HG03575 (cell line): ENCODE data around the gene UCK1.
"Not testable (repeated sequence)": the region's sequence is repeated elsewhere in the genome, so short reads cannot be mapped to it uniquely, and the experiment has no call there.

Source experiments
- ATAC-seq: cut with Tn5 transposase; IDR thresholded peaks from one replicate; pipeline ENCODE4 v1.9.1; 2021; ENCODE audit not compliant: unreplicated experiment, insufficient number of reproducible peaks, low FRiP score; ENCODE audit errors: extremely low read depth

UCK1 gene

DNA sequence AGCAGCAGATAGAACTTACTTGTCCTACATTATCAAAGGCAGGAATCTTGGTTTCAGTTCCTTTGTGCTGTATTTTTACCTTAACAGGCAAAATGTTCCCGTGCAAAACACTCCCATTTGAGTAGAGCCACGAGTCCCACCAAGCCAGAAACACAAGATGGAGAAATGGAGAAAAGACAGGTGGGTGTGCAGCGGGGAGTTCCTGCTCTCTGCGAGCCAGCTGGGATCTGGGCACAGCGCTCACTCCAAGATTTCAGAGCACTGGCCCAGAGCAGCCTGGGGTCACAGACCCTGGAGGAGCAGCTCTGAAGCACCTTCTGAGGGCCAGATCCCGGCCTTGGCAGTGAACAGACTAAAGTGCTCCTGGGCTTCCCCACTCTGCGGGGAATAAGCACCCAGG is 2.9 kb downstream of the UCK1 start:
- ATAC-seq: no peak

DNA sequence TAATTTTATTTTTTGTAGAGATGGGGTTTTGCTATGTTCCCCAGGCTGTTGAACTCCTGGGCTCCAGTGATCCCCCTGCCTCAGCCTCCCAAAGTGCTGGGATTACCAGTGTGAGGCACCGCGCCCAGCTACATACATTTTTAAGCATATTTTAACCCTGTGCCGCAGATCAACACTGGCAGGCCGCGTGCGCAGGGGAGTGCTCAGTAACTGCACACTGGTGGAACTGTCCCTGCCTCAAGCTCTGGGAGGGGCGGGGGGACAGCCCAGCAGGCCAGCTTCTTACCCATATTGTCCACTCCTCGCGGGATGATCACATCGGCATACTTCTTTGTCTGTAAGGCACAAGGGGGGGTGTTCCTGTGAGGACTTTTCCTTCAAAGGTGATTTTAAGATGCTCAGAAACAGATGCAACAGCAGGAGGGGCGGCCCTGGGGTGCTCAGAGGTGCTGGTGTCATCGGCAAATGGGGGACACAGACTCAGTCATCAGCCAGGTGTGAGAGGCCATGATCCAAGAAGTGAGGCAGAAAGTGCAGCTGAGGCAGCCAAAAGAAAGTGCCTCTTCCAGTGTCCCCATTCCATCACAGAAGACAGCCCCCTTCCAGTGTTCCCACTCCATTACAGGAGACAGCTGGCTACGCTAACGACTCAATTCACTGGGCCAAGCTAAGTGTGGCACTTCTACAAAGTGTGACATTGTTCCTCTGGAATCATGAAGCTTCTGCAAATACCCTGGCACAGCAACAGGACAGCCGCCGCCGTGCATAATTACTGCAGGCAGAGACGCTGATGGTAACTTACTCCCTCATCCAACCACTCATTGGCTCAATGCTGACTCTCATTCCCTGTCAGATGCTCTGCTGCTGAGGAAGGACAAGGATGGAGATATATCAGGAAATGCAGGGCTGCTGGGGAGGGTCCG is 5.2 kb downstream of the UCK1 start:
- no peak for ATAC-seq

DNA sequence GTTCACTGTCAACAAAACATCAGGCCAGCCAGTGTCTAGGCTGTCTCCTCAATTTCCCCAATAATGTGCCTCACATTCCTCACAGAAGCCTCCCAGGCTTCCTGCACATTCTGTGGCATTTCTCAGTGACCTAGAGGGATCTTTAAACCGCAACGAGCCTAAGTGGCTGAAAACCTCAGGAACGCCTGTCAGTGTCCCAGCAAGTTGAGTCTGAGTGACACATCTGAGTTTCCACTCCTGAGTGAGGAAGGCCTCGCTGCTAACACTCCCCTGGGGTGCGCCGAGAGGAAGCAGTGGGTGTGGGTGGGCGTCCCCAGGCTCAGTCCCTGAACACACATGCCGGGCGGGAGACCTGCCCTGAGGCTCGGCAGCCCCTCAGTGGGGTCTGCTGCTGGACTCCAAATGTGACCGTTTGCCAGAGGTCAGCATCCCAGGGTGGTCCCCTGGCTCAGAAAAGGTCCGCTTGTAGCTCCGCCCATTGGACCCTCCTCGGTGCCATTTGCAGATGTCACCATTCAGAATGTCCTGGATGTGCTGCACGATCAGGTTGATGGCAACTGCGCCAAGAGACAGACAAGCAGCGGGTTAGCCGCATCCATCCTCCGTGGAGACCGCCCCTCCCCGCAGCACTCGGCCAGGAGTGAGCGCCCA is 6.3 kb downstream of the UCK1 start:
- ATAC-seq: no peak

DNA sequence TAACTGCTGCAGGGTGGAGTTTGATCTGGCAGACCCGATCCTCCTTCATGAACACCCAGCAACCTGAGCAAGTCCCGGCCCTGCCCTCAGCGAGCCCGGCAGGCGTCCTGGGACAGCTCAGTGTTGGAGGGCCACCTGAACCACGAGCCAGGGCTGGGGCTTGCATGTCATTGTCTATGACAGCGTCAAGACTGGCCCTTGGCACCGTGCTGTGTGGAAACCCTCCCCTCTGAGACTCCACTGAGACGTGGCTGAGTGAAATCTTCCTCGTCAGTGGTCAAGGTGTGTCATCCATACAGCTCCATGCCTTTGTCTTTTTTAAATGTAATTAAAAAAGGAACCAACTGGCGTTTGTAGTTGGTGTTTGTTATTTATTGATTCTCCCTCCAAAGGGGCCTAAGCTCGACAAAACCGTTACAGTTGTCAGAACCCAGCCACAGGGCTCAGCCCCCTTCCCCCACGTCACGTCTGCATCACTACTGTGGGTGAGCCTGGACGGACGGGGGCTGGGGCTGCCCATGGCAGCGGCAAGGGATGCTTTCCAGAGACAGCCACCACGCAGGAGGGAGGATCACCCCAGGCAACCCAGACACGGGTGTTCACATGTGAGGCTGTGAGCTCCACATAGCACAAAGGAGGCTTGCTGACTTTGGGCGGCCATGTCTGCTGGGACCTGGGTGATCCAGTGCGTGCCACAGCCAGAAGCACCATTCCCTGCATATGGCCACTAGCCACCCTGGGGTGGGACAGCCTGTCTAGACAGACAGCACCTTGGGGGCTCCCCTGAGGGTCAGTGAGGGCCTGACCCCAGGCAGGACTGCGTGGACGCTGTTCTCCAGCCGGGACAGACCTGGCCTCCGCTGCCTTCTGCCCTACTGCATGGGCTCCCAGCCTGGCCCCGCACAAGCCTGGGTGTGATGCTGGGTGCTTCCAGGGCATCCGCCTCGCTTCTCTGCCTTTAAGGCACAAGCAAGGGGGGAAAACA is 7.3 kb downstream of the UCK1 start:
- no peak for ATAC-seq

DNA sequence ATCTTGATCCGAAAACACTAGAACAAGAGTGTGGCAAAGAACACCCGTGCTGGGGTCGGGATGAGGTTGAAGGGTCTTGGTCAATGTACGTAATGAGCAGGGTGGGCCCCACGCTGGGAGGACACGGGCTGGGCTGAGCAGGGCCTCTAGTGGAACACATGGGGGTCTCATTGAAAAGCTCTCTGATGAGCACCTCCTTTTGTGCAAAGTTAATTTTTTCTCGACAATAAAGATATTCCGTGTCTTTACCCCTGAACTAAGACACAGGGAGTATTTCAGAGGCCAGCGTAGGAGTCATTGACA is 8.0 kb downstream of the UCK1 start:
- ATAC-seq: no peak

DNA sequence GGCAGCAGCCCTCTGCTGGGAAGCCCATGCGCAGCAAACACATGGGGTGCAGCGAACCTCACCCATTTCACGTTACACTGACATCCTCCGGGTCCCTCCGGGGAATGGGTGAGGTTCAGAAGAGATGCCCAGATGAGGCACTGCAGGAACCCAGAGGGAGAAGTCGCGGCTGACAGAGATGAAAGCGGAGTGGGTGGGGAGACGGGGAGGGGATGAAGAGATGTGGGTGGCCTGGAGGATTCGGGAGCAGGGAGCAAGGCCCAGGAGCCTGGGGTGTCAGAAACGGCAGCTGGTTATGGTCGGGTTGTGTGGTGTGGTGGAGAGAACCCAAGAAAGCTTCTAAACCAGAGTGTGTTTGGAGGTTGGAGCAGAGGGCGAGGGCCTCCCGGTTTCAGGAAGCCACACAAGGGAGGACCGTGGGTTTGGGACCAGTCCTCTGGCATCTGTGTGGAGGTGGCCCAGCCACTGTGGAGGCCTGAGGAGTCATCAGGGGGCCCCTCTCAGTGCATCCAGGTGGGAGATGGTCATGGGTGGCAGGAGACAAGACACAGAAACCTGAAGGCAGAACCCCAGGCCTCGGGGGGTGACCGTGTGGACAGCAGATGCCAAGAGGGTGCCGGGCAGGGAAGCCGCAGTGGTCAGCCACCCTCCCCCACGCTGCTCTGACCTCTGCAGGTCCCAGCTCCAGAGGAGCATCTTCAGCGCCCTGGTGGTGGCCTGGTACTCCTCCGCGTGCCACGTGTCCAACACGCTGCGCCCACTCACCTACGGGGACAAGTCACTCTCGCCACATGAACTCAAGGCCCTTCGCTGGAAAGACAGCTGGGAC is 8.6 kb downstream of the UCK1 start:
- no peak for ATAC-seq

DNA sequence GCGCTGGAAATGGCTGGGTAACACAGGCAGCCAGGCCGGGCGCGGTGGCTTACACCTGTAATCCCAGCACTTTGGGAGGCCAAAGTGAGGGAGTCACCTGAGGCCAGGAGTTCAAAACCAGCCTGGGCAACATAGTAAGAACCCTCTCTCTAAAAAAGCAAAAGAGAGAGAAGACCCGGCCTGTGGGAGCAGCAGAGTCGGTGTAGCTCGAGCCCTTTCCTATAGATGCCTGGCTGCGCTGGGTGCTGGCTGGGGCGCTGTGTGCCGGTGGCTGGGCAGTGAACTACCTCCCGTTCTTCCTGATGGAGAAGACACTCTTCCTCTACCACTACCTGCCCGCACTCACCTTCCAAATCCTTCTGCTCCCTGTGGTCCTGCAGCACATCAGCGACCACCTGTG is 9.2 kb downstream of the UCK1 start:
- no peak for ATAC-seq

DNA sequence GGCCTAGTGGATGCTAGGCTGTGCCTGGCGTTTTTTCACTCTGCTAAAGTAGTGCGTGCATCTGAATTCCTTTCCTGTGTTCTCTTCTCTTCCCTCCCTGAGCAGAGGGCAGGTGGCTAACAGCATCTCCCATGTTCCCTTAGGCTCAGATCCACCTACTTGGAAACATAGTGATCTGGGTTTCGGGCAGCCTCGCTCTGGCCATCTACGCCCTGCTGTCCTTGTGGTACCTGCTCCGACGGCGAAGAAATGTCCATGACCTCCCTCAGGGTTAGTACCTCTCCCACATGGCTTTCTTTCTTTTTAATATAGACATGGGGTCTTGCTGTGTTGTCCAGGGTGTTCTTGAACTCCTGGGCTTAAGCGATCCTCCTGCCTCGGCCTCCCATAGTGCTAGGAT is 9.9 kb downstream of the UCK1 start:
- no peak for ATAC-seq

DNA sequence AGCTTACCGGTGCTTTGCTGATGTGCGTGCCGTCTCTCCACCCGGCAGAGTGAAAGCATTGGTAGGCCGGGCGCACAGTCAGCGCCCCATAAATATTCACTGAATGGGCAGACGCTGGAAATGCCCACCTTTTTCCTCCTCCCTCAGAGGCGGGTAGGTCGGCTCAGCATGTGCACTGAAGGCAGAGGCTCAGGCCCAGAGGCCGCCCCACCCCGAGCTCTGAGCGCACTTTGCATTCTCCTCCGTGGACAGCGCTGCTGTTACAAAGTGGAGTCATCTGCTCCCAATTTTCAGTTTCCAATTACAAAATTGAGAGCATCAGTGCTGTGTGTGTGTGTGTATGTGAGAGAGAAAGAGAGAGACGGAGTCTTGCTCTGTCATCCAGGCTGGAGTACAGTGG is 10.6 kb downstream of the UCK1 start:
- ATAC-seq: no peak

DNA sequence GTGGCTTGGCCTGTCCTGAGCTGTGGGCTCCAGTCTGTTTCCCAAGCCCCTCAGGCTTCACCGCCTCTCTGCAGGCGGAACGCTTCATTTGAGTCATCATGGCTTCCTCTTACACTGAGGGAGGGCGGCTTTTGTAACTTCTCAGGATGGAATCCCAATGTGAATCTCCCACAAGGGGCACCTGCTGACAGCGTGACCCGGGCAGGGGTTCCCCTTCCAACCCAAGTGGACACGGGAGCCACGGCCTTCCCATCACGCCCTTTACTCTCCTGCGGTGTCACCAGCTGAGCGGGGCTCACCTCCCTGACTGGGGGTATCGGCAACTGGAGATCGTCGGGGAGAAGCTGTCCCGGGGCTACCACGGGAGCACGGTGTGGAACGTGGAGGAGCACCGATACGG is 12.5 kb downstream of the UCK1 start:
- no peak for ATAC-seq

DNA sequence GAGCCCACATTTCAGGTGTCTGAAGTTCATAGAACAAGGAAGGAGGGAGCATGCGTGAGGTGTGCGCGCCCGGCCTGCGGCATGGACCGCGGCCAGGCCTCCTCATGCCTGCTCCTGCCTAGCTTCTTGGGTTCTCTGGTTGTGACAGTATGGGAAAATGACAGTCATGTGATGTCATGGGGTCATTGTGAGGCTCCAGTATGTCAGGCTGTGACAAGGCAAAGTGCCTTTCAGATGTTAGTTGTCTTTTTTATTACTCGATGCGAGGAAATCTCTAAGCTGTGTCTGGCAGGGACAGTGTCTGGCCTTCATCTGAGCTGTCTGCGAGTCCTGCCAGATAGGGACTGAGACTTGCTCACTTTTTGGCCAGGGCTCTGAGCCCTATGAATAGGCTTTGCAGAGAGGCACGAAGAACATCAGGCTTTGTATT is 13.3 kb downstream of the UCK1 start:
- ATAC-seq: no peak

DNA sequence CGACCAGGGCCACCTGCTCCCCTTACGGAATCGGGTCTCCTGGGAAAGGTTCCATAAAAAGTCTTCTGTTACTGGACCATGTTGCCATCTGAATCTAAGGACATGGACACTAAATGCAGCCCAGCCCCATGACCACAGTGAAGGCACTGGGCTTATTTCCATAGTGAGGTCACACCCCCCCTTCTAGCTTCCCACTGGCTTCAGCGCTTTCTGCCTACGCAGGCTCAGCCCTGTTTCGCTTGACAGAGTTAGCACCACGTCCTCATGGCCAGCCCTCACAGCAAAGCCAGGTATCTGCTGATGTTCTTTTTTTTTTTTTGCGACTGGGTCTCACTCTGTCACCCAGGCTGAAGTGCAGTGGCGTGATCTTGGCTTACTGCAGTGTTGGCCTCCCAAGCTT is 14.1 kb downstream of the UCK1 start:
- ATAC-seq: no peak

DNA sequence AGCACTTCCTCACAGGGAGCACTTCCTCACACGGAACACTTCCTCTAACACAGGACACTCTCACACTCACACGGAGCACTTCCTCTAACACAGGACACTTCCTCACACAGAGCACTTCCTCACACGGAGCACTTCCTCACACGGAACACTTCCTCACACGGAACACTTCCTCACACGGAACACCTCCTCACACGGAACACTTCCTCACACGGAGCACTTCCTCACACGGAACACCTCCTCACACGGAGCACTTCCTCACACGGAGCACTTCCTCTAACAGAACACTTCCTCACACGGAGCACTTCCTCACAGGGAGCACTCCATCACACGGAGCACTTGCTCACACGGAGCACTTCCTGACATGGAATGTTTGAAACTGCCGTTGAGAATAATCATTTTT is 15.0 kb downstream of the UCK1 start:
- ATAC-seq: no peak

DNA sequence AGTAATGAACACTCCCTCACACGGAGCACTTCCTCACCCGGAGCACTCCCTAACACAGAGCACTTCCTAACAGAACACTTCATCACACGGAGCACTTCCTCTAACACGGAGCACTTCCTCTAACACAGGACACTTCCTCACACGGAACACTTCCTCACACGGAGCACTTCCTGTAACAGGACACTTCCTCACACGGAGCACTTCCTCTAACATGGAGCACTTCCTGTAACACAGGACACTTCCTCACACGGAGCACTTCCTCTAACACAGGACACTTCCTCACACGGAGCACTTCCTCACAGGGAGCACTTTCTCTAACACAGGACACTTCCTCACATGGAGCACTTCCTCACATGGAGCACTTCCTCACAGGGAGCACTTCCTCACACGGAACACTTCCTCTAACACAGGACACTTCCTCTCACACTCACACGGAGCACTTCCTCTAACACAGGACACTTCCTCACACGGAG is 15.5 kb downstream of the UCK1 start:
- ATAC-seq: not testable (repeated sequence)

DNA sequence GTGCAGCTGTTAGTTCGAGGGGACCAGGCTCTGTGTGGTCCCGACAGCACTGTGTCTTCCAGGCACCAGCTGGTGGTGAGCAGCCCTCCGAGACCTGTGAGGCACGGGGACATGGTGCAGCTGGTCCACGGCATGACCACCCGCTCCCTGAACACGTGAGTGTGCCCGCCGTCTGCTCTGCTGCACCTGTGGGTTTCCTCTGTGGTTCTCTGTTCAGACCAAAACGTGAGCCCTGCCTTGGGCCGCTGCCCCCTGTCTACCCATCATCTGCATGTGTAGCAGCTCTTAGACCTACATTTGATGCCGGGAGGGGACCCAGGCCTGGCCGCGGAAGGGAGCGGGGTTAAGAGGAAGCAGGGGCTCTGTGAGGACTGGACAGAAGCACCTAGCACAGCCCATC is 17.9 kb downstream of the UCK1 start:
- ATAC-seq: no peak

DNA sequence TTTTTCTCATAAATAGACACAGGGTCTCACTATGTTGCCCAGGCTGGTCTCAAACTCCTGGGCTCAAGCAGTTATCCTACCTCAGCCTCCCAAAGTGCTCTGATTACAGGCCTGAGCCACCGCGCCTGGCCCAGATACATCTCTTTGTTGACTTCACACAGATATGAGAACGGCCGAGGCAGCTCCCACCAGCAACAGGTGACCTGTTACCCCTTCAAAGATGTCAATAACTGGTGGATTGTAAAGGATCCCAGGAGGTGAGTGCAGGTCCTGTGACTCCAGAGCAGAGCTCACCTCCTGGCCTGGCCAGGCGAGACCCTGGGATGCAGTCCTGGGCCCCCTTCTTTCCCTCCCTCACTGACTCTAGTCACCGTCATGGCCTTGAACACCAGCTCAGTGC is 19.2 kb downstream of the UCK1 start:
- no peak for ATAC-seq

DNA sequence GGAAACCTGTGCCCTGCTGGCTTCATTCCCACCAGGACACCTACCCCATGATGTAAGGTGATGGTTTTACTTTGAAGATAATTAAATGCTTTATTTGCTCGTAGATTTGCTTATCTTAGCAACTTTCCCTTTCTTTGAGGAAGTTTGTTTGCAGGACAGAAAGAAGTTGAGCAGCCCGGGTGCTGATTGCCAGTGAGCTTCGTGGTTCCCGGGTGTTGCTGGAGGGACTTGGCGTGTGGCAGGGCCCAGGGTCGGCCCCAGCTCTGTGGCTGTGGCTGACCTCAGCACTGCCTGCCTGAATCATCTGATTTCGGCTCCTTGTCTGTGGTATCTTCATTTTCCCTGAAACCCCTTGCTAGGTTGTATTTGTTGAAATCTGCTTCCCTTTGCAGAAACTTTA is 19.6 kb downstream of the UCK1 start:
- no peak for ATAC-seq

DNA sequence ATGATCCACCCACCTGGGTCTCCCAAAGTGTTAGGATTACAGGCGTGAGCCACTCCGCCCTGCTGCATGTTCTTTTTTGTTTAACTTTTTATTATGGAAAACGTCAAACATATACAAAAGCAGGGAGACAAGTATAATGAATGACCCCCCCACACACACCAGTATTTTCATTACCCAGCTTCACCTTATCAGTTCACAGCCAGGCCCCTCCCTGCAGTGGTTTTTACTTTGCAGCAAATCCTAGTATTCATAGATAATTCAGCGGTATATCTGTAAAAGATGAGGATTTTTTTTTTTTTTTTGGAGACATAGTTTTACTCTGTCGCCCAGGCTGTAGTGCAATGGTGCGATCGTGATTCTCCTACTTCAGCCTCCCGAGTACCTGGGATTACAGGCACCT is 26.1 kb downstream of the UCK1 start:
- no peak for ATAC-seq
